ENCODE data around the gene CADPS2. TPM values are rescaled to one million over a fixed set of nuclear protein-coding genes. Genes with fewer than 3 reads are reported as not detected.

Gene CADPS2
- total and polyA plus RNA-seq, 2 of the 8 experiments (the other 6 are each of a cell fraction or from before 2014, with no cell fraction given) = 8.9 to 22.3 TPM

DNA sequence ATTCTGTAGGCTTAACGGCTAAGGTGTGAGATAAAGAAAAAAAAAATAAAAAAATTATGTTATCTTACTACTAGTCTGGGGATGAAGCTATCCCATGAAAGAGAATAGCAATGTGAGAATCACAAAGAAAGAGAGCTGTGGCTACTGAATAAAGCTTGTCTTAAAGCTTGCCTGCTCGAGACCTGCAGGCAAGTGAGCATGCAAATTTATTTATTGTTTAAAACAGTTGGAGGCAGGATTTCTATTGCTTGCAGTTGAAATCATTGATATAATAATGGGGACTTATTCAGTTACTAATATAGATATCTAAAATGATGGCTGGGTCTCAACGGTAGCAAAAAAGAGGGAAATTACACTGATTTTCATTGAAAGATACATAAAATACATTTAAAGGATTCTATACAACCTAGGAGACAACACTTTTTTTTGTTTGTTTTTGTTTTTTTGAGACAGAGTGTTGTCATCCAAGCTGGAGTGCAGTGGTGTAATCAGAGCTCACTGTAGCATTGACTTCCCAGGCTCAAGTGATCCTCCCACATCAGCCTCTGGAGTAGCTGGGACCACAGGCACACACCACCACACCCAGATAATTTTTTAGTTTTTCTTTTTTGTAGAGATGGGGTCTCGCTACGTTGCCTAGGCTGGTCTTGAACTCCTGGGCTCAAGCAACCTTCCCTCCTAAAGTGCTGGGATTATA, 437.2 kb downstream of the CADPS2 start (continued):
- TF ChIP-seq, protein P1, sequence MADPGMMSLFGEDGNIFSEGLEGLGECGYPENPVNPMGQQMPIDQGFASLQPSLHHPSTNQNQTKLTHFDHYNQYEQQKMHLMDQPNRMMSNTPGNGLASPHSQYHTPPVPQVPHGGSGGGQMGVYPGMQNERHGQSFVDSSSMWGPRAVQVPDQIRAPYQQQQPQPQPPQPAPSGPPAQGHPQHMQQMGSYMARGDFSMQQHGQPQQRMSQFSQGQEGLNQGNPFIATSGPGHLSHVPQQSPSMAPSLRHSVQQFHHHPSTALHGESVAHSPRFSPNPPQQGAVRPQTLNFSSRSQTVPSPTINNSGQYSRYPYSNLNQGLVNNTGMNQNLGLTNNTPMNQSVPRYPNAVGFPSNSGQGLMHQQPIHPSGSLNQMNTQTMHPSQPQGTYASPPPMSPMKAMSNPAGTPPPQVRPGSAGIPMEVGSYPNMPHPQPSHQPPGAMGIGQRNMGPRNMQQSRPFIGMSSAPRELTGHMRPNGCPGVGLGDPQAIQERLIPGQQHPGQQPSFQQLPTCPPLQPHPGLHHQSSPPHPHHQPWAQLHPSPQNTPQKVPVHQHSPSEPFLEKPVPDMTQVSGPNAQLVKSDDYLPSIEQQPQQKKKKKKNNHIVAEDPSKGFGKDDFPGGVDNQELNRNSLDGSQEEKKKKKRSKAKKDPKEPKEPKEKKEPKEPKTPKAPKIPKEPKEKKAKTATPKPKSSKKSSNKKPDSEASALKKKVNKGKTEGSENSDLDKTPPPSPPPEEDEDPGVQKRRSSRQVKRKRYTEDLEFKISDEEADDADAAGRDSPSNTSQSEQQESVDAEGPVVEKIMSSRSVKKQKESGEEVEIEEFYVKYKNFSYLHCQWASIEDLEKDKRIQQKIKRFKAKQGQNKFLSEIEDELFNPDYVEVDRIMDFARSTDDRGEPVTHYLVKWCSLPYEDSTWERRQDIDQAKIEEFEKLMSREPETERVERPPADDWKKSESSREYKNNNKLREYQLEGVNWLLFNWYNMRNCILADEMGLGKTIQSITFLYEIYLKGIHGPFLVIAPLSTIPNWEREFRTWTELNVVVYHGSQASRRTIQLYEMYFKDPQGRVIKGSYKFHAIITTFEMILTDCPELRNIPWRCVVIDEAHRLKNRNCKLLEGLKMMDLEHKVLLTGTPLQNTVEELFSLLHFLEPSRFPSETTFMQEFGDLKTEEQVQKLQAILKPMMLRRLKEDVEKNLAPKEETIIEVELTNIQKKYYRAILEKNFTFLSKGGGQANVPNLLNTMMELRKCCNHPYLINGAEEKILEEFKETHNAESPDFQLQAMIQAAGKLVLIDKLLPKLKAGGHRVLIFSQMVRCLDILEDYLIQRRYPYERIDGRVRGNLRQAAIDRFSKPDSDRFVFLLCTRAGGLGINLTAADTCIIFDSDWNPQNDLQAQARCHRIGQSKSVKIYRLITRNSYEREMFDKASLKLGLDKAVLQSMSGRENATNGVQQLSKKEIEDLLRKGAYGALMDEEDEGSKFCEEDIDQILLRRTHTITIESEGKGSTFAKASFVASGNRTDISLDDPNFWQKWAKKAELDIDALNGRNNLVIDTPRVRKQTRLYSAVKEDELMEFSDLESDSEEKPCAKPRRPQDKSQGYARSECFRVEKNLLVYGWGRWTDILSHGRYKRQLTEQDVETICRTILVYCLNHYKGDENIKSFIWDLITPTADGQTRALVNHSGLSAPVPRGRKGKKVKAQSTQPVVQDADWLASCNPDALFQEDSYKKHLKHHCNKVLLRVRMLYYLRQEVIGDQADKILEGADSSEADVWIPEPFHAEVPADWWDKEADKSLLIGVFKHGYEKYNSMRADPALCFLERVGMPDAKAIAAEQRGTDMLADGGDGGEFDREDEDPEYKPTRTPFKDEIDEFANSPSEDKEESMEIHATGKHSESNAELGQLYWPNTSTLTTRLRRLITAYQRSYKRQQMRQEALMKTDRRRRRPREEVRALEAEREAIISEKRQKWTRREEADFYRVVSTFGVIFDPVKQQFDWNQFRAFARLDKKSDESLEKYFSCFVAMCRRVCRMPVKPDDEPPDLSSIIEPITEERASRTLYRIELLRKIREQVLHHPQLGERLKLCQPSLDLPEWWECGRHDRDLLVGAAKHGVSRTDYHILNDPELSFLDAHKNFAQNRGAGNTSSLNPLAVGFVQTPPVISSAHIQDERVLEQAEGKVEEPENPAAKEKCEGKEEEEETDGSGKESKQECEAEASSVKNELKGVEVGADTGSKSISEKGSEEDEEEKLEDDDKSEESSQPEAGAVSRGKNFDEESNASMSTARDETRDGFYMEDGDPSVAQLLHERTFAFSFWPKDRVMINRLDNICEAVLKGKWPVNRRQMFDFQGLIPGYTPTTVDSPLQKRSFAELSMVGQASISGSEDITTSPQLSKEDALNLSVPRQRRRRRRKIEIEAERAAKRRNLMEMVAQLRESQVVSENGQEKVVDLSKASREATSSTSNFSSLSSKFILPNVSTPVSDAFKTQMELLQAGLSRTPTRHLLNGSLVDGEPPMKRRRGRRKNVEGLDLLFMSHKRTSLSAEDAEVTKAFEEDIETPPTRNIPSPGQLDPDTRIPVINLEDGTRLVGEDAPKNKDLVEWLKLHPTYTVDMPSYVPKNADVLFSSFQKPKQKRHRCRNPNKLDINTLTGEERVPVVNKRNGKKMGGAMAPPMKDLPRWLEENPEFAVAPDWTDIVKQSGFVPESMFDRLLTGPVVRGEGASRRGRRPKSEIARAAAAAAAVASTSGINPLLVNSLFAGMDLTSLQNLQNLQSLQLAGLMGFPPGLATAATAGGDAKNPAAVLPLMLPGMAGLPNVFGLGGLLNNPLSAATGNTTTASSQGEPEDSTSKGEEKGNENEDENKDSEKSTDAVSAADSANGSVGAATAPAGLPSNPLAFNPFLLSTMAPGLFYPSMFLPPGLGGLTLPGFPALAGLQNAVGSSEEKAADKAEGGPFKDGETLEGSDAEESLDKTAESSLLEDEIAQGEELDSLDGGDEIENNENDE (IDR thresholded peaks at IDR 0.05; ENCODE audit: insufficient replicate concordance, low read length) = peak; percentile 78
- TF ChIP-seq POU5F1 (IDR thresholded peaks at IDR 0.05; ENCODE audit: low read depth, low read length) = 0 out of 2 replicates have a peak, but pooled peaks have one; percentile 34
- TF ChIP-seq PHF8 (conservative IDR thresholded peaks at IDR 0.05; ENCODE audit: low read depth, low read length) = no peak
- 0 out of 2 replicates have a peak, but pooled peaks have one; percentile 10 for TF ChIP-seq SP1 (IDR thresholded peaks at IDR 0.05; ENCODE audit: low read depth, low read length)

All from H1 (cell line).